IPS DF 4.7 (cell line): ENCODE results near the gene NPRL2.

Experiments
- DNase-seq: peaks from one replicate; pipeline ENCODE4 v3.0.0-alpha.2; 2013; ENCODE audit warnings: low spot score; ENCODE audit errors: extremely low read depth

Gene NPRL2

DNA sequence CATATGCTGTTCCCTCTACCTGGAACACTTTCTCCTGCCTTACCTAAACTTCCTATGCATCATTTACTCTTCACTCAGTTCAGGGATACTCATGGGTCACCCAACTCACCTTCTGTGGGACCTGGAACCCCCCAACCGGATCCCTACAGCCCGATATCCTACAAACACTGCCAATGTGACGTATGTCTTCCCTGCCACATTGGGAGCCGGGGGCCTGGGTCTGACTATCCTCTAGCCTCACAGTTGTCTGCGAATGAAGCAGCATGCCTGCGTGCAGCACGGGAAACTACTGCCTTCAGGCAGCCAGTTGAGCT lies 405 bp downstream of the NPRL2 start:
- DNase-seq: no peak

DNA sequence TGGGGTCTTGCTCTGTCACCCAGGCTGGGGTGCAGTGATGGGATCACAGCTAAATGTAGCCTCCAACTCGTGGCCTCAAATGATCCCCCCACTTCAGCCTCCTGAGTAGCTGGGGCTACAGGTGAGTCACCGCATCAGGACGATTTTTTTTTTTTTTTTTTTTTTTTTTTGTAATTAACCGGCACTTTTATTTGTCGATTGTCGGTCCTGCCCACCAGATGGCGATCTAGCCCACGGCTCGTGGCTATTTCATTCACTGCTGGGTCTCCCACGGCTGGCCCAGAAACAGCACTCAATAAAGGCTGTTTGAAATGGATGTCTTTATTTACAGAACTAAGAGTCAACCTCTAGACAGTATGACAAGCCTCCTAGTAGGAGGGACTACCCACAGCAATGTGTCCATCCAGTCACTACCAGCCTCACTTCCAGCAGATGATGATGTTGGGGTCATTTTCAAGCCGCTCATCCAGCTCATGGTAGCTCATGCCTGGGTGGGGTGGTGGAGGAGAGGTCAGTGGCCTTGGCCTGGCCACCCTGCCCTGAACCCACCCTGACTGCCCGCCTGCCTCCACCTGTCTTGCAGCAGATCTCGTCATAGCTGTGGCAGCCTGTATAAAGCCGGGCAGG lies 3.3 kb downstream of the NPRL2 start:
- DNase-seq: no peak

DNA sequence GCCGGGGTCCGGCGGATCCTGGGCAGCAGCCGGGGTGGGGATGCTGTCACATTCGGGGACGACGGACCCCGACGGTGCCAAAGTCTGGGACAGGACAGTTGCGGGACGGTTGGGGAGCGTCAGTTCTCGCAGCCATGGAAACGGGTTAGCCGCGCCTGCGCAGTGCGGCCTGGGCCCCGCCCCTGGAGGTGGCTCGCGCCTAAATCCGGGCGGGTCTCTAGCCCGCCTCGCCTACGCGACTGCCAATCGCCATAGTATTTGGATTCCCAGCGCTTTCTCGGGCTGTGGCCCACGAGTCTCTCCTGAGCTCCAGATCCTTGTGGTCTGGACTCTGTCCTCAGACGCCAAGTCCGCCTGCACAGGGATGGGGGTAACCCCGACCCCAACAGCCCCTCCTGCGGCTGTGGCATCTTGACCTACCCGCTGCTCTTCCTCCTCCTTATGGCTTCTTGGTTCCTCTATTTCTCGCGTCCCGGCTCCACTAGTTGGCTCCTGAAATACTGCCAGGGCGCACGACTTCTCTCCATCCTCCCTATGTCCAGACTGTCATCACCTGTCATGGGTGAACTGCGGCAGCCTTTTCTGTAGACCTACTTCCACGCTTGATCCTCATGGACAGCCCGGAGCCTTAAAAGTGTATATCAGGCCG lies 4.9 kb downstream of the NPRL2 start, which contains the start of gene ZMYND10:
Gene ZMYND10 (minus strand): TSS at position 147 of the 649 bp plus-strand sequence. CDS start 153 bp downstream, outside the sequence.
- DNase-seq: no peak

DNA sequence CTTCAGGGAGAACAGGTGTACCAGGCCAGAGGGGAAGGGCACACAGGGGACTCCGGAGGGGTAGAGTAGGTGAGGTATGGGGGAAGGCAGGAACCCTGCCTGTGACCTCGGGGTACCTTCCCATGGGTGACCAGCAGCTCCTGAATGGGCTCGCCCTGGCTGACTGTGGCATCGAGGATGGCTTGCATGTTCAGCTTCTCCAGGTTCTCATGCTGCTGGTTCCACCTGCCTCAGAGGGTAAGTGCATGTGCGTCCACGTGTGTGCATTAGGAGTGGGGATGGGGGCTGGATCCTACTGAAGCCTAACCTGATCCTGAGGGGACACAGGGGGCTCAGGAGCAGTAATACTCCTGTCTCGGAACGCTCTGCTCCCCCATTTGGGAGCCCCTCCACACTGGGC lies 5.6 kb downstream of the NPRL2 start:
- no peak for DNase-seq

DNA sequence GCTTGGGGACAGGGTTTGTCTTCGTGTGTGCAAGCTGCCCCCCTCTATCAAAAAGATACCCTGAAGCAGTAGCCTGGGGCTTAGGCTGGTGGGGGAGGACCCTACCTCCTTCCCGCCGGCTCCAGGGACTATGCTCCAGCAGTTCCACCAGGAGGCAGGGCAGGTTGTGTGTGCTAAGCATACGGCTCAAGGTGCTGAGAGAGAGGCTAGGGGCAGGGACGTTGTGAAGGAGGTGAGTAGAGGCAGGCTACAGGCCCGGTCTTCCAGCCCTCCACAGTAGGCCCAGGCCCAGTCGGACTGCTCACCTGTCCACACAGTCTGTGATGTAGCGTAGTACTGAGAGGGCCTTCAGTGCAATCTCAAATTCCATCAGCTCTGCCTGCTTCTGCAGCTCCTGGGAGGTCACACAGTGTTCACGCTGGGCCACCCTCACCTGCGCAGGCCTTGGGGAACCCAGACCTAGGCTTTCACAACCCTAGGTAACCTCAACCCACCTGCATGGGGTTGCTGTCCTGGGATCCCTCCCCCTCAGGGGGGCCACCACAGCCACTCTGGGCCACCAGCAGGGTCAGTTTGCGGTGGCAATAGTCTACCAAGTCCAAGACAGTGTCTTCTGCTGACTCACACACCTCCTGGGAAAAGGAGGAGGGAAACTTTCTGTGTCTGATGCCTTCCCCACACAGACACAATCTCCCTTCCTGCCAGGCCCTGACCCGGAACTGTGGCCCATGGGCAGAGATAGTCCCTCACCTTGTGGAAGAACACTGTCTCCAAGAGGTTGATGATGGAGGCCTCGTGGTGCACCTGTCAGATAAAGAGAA lies 7.6 kb downstream of the NPRL2 start:
- no peak for DNase-seq

DNA sequence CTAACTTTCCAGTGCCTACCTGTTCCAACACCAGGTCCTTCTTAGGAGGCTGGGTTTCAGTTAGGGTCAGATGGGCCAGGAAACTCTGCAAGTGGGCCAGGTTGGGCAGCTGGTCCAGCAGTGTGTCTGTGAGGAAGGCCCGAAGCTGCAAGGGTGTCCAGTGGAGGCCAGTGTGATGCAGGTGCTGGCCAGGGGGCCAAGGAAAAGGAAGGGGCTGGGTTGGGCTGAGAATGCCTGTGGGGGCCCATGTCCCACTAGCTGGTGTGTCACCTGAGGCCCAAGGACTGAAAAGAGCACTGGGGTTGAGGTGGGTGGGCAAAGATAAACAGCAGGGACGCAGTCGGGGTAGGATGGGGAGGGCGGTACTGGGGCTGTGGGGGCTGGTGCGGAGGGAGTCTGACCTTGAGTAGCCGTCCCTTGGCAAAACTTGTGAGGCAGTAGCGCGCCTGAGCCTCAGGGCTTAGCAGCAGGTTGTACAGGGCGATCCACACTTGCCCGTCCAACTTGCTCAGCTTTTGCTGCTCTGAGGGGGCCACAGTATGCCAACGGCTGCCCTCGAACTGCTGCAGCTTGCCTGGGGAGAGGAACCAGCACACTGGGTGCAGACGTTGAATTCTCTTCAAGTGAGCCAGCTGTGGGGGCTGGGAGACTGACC lies 8.5 kb downstream of the NPRL2 start:
- no peak for DNase-seq

DNA sequence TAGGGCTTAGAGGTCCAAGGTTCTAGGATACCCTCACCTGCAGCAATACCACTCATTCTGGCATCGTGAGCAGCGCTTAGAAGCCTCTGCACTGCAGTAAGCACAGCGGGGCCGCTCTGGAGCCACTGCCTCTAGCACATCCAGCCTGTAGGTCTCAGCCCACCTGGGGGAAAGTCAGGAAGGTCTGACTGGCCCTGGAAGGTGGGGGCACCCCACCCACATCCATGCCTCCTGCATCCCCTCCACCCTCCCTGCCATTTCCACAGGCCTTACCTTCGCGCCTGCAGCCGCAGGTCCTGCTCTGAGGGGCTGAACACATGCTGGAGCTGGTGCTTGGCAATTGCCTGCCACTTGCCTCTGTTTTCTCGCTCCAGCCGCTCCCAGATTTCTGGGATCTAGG lies 9.0 kb downstream of the NPRL2 start:
- no peak for DNase-seq

DNA sequence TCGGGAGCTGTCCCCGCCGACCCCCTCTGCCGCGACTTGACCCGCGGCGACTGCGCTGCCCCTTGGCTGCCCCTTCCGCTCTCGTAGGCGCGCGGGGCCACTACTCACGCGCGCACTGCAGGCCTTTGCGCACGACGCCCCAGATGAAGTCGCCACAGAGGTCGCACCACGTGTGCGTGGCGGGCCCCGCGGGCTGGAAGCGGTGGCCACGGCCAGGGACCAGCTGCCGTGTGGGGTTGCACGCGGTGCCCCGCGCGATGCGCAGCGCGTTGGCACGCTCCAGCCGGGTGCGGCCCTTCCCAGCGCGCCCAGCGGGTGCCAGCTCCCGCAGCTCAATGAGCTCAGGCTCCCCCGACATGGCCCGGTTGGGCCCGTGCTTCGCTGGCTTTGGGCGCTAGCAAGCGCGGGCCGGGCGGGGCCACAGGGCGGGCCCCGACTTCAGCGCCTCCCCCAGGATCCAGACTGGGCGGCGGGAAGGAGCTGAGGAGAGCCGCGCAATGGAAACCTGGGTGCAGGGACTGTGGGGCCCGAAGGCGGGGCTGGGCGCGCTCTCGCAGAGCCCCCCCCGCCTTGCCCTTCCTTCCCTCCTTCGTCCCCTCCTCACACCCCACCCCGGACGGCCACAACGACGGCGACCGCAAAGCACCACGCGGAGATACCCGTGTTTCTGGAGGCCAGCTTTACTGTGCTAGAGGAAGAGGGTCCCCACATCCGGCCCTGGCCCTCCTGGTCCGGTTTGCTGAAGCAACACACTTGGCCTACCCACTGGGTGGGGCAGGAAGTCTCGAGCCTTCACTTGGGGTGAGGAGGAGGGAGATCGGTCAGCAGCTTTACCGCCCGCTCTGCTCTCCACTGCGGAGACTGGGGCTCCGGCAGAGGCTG lies 9.9 kb downstream of the NPRL2 start, which contains the start of gene RASSF1:
Gene RASSF1 (minus strand): TSS at position 389 of the 882 bp plus-strand sequence. CDS start 31 bp downstream, at position 358.
- no peak for DNase-seq

DNA sequence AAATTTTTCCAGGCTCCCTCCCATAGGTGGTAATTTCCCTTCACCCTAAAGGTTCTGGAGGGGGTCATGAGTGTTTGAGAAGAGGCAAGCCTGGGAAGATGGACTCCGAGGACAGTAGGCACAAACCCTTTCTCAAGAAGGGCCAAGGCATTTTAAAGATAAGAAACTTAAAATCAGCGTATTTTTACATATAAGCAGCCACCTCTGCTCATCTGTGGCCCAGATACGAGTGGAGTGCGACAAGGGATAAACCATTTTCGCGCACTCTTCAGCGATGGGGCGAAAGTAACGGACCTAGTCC lies 10.5 kb downstream of the NPRL2 start:
- no peak for DNase-seq

DNA sequence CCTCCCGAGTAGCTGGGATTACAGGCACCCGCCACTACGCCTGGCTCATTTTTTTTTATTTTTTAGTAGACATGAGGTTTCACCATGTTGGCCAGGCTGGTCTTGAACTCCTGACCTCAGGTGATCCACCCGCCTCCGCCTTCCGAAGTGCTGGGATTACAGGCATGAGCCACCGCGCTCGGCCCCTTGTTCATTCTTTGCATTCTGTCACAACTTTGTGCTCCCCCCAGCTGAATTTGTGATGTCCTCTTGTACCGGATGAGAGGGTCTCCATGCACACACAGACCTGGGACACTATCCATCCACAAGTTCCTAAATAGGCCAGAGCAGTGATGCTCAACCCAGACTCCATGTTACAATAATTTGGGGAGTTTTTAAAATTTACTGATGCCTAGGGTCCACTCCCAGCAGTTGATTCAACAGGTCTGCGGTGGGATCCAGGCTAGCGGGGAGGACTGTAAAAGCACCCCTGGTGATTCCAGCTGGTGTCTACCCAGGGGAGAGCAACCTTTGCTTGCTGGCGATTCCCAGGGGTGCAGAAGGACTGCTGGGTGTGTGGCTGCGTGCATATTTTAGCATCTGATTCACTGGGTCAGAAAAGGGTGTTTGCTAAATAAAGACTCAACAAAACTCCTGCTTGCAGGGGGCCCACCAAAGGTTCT lies 11.0 kb downstream of the NPRL2 start:
- DNase-seq: no peak

DNA sequence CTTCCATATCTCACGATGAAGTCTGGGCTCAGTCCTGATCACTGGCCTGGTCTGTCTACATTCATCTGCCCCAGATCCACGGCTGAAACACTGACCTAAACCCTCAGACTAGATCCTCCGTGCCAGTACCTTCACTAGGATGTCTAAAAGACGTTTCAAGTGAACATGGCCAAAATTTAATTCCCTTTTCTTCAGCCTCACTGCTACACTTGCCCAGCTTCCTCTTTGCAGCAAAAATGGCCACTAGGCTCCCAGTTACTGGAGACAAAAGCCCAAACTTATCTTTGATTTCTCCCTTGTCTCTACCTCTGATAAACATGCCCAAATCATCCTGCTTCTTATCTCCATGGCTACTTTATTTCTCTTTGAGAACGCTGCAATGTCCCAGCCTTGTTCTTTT lies 11.6 kb downstream of the NPRL2 start:
- DNase-seq: no peak

DNA sequence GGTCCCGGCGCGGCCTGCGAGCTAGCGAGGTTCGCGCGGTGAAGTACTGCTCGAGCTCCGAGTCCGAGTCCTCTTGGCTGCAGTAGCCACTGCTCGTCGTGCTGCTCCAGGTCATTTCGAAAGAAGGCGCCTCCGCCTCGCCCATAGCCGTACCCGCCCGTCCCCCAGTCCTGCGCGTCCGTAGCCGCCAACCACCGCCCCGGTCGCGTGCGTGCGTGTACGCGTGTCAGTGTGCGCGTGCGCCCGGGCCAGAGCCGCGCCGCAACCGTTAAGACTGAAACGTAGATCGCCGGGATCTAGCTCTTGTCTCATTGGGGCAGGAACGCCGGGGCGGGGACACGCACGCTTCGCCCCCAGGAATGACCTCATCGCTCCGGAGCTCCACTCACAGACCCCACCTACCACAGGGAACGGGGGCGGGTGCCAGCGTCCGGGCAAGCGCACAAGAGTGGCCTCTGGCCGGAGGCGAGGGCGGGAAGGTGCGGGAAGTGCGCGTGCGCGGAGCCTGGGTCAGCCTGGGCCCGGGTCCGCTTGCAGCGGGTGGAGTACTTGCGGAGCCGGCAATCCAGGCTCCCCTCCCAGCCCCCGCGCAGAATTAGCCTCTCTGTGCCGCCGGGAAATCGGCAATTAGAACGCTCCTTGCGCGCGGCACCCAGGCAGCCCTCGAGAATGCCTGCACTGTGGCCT lies 13.3 kb downstream of the NPRL2 start:
- no peak for DNase-seq

DNA sequence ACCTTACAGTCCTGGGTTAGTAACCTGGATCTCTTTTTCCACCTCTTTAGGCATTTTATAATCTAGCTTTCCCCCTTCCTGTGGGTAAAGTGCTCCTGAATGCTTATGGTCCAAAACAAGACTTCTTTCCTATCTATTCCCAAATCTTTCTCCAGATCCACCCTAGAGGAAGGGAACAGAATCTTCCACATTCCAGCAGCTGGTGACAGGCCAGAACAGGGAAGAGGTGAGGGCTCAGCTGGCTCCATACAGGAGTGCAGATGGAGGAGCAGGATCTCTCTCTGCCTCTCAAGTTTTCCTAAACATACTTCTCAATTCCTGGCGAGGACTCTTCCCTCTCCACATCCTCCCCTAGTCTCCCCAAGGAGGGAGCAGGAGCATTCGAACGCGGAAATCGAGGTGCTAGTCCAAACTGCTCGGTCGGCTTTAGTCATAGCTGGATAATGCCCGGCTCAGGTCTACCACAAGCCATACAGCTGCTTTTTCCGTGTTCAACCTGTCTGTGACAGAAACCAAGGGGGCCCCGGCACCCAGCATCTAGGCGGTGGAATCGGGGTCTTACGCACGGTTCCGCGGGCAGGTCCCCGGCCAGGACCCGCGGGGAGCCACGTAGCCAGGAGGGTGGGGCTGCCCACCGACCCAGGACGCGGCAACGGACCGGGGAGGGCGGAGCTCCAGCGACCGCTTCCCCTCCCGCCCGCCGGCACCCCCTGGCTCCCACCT lies 14.0 kb downstream of the NPRL2 start:
- no peak for DNase-seq

DNA sequence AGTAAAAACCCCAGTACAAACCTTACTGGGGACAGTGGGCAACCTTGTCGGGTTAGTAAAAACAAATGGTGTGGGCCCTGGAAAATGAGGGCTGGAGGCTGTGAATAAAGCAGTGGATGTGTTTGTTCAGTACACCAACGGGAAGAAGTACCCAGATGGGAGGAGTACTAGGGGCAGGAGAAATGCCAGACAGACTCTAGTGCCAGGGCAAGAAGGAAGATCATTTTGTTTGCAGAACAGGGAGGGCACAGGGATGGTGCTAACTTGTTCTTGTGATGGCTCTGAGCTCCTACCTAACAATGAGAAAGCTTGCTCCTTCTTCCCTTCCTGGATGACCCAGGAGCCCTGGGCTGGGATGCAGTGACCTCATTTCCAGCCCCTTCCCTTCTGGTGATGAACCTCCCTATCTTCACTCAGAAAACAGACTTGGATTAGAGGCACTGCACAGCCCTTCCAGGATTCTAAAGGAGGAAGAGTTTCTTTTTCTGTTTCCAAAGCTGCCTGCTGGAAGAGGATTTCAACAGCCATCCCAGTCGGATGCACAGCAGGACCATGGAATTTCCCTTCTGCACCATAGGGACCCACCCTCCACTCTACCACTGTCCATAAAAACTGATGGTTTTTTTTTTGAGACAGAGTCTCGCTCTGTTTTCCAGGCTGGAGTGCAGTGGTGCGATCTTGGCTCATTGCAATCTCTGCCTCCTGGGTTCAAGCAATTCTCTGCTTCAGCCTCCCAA lies 16.1 kb downstream of the NPRL2 start:
- no peak for DNase-seq

DNA sequence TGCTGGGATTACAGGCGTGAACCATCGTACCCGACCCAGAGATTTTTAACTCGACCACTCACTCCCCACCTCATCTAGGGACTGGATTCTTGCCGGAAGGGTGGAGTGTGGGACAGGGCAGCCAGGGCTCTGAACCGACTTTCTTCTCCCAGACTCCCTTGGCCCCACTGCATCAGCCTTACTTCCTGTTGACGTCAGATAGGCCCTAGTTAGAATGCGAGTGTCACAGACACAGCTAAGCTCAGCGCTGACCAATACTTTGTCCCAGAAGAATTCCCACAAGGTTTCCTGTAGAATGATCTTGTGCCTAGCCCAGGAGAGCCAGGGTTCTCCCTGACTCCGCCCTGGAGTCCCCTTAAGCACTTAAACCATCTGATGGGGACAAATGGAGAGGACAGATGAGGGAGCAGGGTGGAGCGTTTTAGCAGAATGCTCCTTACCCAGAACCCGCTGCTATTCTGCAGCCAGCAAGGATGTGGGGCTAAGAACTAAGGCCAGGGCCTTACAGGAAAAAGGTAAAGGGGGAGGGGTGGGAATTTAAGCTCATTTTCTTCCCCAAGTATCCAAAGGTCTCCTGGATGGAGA lies 16.7 kb downstream of the NPRL2 start:
- no peak for DNase-seq

DNA sequence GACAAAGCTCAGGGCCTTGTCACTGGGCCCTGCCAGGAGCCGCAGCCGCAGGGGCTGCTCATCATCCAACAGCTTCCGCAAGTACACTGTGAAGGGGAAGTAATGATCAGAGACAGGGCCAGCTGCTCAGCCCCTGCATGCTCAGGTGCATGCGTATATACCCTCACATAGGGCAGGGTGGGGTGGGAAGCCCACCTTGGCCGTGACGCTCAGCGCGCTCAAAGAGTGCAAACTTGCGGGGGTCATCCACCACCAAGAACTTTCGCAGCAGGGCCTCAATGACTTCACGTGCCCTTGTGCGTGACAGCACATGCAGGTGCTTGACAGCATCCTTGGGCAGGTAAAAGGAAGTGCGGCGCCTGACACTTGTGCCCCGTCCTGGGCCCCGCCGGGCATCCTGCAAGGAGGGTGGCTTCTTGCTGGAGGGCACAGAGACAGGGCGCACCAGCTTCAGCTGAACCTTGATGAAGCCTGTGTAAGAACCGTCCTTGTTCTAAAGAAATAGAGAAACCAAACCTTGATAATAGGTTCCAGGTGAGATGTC lies 19.1 kb downstream of the NPRL2 start:
- no peak for DNase-seq

DNA sequence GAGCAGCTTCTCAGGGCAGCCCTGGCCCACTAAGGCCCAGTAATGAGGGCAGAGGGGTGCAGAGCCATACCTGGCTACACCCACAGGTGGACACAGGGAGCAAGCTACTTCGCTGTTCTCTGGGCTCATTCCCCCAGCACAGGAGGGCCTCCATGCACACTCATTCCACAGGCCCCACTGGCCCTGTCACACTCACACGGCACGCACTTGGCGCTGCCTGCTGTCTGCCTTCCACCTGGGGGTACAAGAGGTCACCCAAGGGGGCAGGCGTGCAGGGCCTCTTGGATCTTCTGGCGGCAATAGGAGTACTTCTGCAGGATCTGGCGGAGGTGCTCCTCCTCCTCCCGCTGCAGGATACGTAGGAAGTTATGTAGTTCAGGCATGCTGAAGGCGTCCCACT lies 20.2 kb downstream of the NPRL2 start:
- DNase-seq: no peak
